HEK293 (cell line): ENCODE measurements around the gene ERRFI1.

ENCODE experiments used
- CTCF ChIA-PET: fragments of 350-600 bp; formaldehyde crosslinking; extraction: SDS; loops from one replicate; lab custom pipeline; 2021; ENCODE audit warnings: antibody characterized with exemption; lab: Yijun Ruan, JAX
- POLR2A ChIA-PET: fragments of 300-600 bp; formaldehyde crosslinking; extraction: SDS; loops from one replicate; lab custom pipeline; 2020; ENCODE audit warnings: antibody characterized with exemption, inconsistent platforms; lab: Yijun Ruan, JAX
- H3K27ac ChIP-seq: fragments of 200-500 bp; sonication (Bioruptor generic); 2 replicates; pipeline ENCODE4 v1.5.1; 2014; ENCODE audit warnings: low read depth, low read length, control low read depth, inconsistent platforms; ENCODE audit errors: extremely low read depth
- H3K36me3 ChIP-seq, 2 experiments: fragments of 200-500 bp in 1 of 2; sonication (Bioruptor generic) in 1 of 2; 1 replicate in 1 of 2; 2 replicates in 1 of 2; pipeline ENCODE4 v1.5.1; 2014 to 2017; ENCODE audit warnings: inconsistent platforms in 2 of 2, low read length in 2 of 2; ENCODE audit not compliant: control insufficient read depth in 2 of 2, insufficient read depth in 1 of 2
- H3K4me1 ChIP-seq: fragments of 200-500 bp; sonication (Bioruptor generic); 2 replicates; pipeline ENCODE4 v1.5.1; 2014; ENCODE audit warnings: mild to moderate bottlenecking, low read length, inconsistent platforms; ENCODE audit not compliant: control insufficient read depth, insufficient read depth
- H3K4me3 ChIP-seq: 2 replicates; pipeline ENCODE4 v1.5.1; 2011; ENCODE audit warnings: low read depth, mild to moderate bottlenecking, control low read depth, low read length, moderate library complexity
- H3K9me3 ChIP-seq: fragments of 200-500 bp; sonication (Bioruptor generic); 2 replicates; pipeline ENCODE4 v1.5.1; 2014; ENCODE audit warnings: low read depth, low read length, inconsistent platforms; ENCODE audit not compliant: control insufficient read depth, insufficient read depth
- AEBP2 ChIP-seq: fragments of 450-650 bp; formaldehyde crosslinking; IDR thresholded peaks from 2 replicates; pipeline ENCODE4 v1.5.1; 2016; ENCODE audit warnings: missing biosample characterization, missing genetic modification characterization, borderline replicate concordance
- BCL6B ChIP-seq: fragments of 450-650 bp; formaldehyde crosslinking; IDR thresholded peaks from 2 replicates; pipeline ENCODE4 v1.5.1; 2017; ENCODE audit warnings: missing biosample characterization, missing genetic modification characterization
- ELK4 ChIP-seq: IDR thresholded peaks from 2 replicates; pipeline ENCODE4 v1.6.1; 2011; ENCODE audit warnings: mild to moderate bottlenecking, low read depth, low read length, borderline replicate concordance
- KLF16 ChIP-seq: fragments of 450-650 bp; formaldehyde crosslinking; IDR thresholded peaks from 2 replicates; pipeline ENCODE4 v1.5.1; 2017; ENCODE audit warnings: missing biosample characterization, missing genetic modification characterization
- REPIN1 ChIP-seq: fragments of 450-650 bp; formaldehyde crosslinking; IDR thresholded peaks from 2 replicates; pipeline ENCODE4 v1.5.1; 2017; ENCODE audit warnings: missing biosample characterization, missing genetic modification characterization, low read depth
- SP3 ChIP-seq: fragments of 450-650 bp; formaldehyde crosslinking; IDR thresholded peaks from 2 replicates; pipeline ENCODE4 v1.5.1; 2016; ENCODE audit warnings: missing biosample characterization, missing genetic modification characterization
- YY1 ChIP-seq: fragments of 450-650 bp; formaldehyde crosslinking; IDR thresholded peaks from 2 replicates; pipeline ENCODE4 v1.5.1; 2018; ENCODE audit warnings: missing biosample characterization, missing genetic modification characterization
- ZNF114 ChIP-seq: fragments of 450-650 bp; formaldehyde crosslinking; IDR thresholded peaks from 2 replicates; pipeline ENCODE4 v1.5.0; 2017; ENCODE audit warnings: missing biosample characterization, missing genetic modification characterization
- ZNF155 ChIP-seq: fragments of 450-650 bp; formaldehyde crosslinking; IDR thresholded peaks from 2 replicates; pipeline ENCODE4 v1.5.1; 2016; ENCODE audit warnings: missing biosample characterization, missing genetic modification characterization
- ZNF274 ChIP-seq, 2 experiments: fragments of 200-500 bp in 1 of 2; fragments of 450-650 bp in 1 of 2; sonication (Bioruptor generic) in 1 of 2; formaldehyde crosslinking in 1 of 2; IDR thresholded peaks; 2 replicates each; pipeline versions ENCODE4 v1.5.1 to v1.6.1; 2014 to 2016; ENCODE audit warnings: borderline replicate concordance in 1 of 2, inconsistent platforms in 1 of 2, low read length in 1 of 2, missing biosample characterization in 1 of 2, missing genetic modification characterization in 1 of 2
- ZNF37A ChIP-seq: fragments of 450-650 bp; IDR thresholded peaks from 2 replicates; pipeline ENCODE4 v1.5.1; 2018; ENCODE audit warnings: missing biosample characterization, missing genetic modification characterization
- ZNF394 ChIP-seq: fragments of 450-650 bp; formaldehyde crosslinking; IDR thresholded peaks from 2 replicates; pipeline ENCODE4 v1.5.1; 2016; ENCODE audit warnings: missing biosample characterization, missing genetic modification characterization, mild to moderate bottlenecking, moderate library complexity, borderline replicate concordance
- ZNF416 ChIP-seq: fragments of 450-650 bp; formaldehyde crosslinking; IDR thresholded peaks from 2 replicates; pipeline ENCODE4 v1.5.1; 2016; ENCODE audit warnings: missing biosample characterization, missing genetic modification characterization
- ZNF48 ChIP-seq: fragments of 450-650 bp; formaldehyde crosslinking; IDR thresholded peaks from 2 replicates; pipeline ENCODE4 v1.5.1; 2016; ENCODE audit warnings: missing biosample characterization, missing genetic modification characterization
- ZNF488 ChIP-seq: fragments of 450-650 bp; formaldehyde crosslinking; IDR thresholded peaks from 2 replicates; pipeline ENCODE4 v1.5.1; 2016; ENCODE audit warnings: missing biosample characterization, missing genetic modification characterization
- ZNF501 ChIP-seq: fragments of 450-650 bp; formaldehyde crosslinking; IDR thresholded peaks from 2 replicates; pipeline ENCODE4 v1.5.1; 2016; ENCODE audit warnings: missing biosample characterization, missing genetic modification characterization
- ZNF560 ChIP-seq: fragments of 450-650 bp; formaldehyde crosslinking; IDR thresholded peaks from 2 replicates; pipeline ENCODE4 v1.5.1; 2017; ENCODE audit warnings: missing biosample characterization, missing genetic modification characterization, borderline replicate concordance
- ZNF580 ChIP-seq: fragments of 450-650 bp; formaldehyde crosslinking; IDR thresholded peaks from 2 replicates; pipeline ENCODE4 v1.5.1; 2016; ENCODE audit warnings: missing biosample characterization, missing genetic modification characterization
- TF ChIP-seq, protein P1 (sequence below): fragments of 450-650 bp; formaldehyde crosslinking; IDR thresholded peaks from 2 replicates; pipeline ENCODE4 v1.5.1; 2016; ENCODE audit warnings: missing biosample characterization, missing genetic modification characterization
- TF ChIP-seq, protein P2 (sequence below): fragments of 450-650 bp; IDR thresholded peaks from 2 replicates; pipeline ENCODE4 v1.5.1; 2018; ENCODE audit warnings: missing biosample characterization, mild to moderate bottlenecking, missing genetic modification characterization

Gene ERRFI1

GRCh38 chr1:7970246-7970645, 55.9 kb downstream of the ERRFI1 start (continued):
- TF ChIP-seq BCL6B (no peak), ZNF560 (tag by site-specific recombination) (no peak), ZNF580 (tag by site-specific recombination) (no peak), ZNF37A (tag by site-specific recombination) (no peak), YY1 (no peak)

- no peak overlapping the region for H3K4me3 ChIP-seq
- H3K36me3 ChIP-seq = peaks cover 85 to 97% of the 10 kb centered on the region in 2 experiments
- H3K4me1 ChIP-seq = no peaks in the 10 kb centered on the region
- no peak for TF ChIP-seq AEBP2 (tag by site-specific recombination)
- no peak for TF ChIP-seq ZNF394 (tag by site-specific recombination)
- no peak for TF ChIP-seq ZNF48 (tag by site-specific recombination)
- TF ChIP-seq, protein P1, sequence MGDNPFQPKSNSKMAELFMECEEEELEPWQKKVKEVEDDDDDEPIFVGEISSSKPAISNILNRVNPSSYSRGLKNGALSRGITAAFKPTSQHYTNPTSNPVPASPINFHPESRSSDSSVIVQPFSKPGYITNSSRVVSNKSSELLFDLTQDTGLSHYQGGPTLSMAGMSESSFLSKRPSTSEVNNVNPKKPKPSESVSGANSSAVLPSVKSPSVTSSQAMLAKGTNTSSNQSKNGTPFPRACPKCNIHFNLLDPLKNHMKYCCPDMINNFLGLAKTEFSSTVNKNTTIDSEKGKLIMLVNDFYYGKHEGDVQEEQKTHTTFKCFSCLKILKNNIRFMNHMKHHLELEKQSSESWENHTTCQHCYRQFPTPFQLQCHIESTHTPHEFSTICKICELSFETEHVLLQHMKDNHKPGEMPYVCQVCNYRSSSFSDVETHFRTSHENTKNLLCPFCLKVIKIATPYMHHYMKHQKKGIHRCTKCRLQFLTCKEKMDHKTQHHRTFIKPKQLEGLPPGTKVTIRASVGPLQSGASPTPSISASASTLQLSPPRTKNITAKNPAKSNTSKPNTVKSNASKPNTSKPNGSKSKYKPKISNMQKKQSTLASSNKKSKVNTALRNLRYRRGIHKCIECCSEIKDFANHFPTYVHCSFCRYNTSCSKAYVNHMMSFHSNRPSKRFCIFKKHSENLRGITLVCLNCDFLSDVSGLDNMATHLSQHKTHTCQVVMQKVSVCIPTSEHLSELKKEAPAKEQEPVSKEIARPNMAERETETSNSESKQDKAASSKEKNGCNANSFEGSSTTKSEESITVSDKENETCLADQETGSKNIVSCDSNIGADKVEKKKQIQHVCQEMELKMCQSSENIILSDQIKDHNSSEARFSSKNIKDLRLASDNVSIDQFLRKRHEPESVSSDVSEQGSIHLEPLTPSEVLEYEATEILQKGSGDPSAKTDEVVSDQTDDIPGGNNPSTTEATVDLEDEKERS (tag by site-specific recombination) = no peak
- TF ChIP-seq ZNF155 (tag by site-specific recombination) = no peak
- no peak for TF ChIP-seq ZNF488 (tag by site-specific recombination)
- TF ChIP-seq, protein P2, sequence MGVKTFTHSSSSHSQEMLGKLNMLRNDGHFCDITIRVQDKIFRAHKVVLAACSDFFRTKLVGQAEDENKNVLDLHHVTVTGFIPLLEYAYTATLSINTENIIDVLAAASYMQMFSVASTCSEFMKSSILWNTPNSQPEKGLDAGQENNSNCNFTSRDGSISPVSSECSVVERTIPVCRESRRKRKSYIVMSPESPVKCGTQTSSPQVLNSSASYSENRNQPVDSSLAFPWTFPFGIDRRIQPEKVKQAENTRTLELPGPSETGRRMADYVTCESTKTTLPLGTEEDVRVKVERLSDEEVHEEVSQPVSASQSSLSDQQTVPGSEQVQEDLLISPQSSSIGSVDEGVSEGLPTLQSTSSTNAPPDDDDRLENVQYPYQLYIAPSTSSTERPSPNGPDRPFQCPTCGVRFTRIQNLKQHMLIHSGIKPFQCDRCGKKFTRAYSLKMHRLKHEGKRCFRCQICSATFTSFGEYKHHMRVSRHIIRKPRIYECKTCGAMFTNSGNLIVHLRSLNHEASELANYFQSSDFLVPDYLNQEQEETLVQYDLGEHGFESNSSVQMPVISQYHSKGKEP (tag by site-specific recombination) = no peak
- TF ChIP-seq REPIN1 (tag by site-specific recombination) = no peak
- TF ChIP-seq ZNF274 (IDR thresholded peaks at IDR 0.05; ENCODE audit: low read length) = no peak
- no peak for TF ChIP-seq ZNF274 (tag by site-specific recombination; IDR thresholded peaks at IDR 0.05; ENCODE audit: borderline replicate concordance)
- TF ChIP-seq ZNF501 (tag by site-specific recombination) = no peak
- no peak for TF ChIP-seq SP3 (tag by site-specific recombination)
- no peak for TF ChIP-seq ELK4
- TF ChIP-seq ZNF416 = no peak
- TF ChIP-seq ZNF114 (tag by site-specific recombination) = no peak
- no peak for TF ChIP-seq KLF16 (tag by site-specific recombination)
- H3K27ac ChIP-seq = no peak overlapping the region
- ChIA-PET POLR2A (no interaction called here), CTCF (interaction anchor here (0.6 to 4.1 kb wide), 2 partner anchors 8 to 216 kb away, joined by 4 to 27 read pairs; no protein-coding TSS in a partner anchor)
- no peaks in the 10 kb centered on the region for H3K9me3 ChIP-seq
These were observed 58.5 kb downstream of the ERRFI1 start for GRCh38 chr1:7967651-7968050.
